H1 (cell line): Measurements from ENCODE around the gene SLC22A23. TPM values are rescaled to one million over a fixed set of nuclear protein-coding genes. Genes with fewer than 3 reads are reported as not detected.

Experiments
- CTCF ChIA-PET: fragments of 300-600 bp; sonication (Branson Sonifier 250); formaldehyde crosslinking; loops from one replicate; lab custom pipeline; 2021; ENCODE audit not compliant: partially characterized antibody; lab: Charles Lee
- POLR2A ChIA-PET: fragments of 300-600 bp; sonication (Branson Sonifier 250); formaldehyde crosslinking; loops from one replicate; lab custom pipeline; 2021; ENCODE audit warnings: inconsistent platforms; ENCODE audit not compliant: partially characterized antibody; lab: Charles Lee
- DNase-seq, 2 experiments: peaks; one replicate each; pipeline versions ENCODE4 v3.0.0 to v3.0.0-alpha.2; 2010 to 2022; ENCODE audit warnings: low spot score in 2 of 2, low read depth in 1 of 2, mixed read lengths in 1 of 2
- FAIRE-seq: peaks from 2 replicates; lab custom pipeline; 2011; peaks lifted over from hg19 to GRCh38; lab: Jason Lieb, UNC
- H2AFZ ChIP-seq: 2 replicates; pipeline ENCODE4 v1.8.1; 2012; ENCODE audit warnings: low read length, inconsistent platforms
- H2AK5ac ChIP-seq: 2 replicates; pipeline ENCODE4 v1.6.1; 2013; ENCODE audit warnings: low read depth, low read length
- H2BK120ac ChIP-seq: replicated peaks from 2 replicates; pipeline ENCODE3; 2013; ENCODE audit warnings: low read depth, low read length, inconsistent platforms
- H2BK12ac ChIP-seq: 2 replicates; pipeline ENCODE4 v1.6.1; 2013; ENCODE audit warnings: low read depth, low read length
- H2BK15ac ChIP-seq: 2 replicates; pipeline ENCODE4 v1.6.1; 2013; ENCODE audit warnings: low read length
- H2BK20ac ChIP-seq: 2 replicates; pipeline ENCODE4 v1.6.1; 2013; ENCODE audit warnings: low read length
- H2BK5ac ChIP-seq: 2 replicates; pipeline ENCODE4 v1.6.1; 2013; ENCODE audit warnings: low read depth, low read length
- H3K14ac ChIP-seq: 2 replicates; pipeline ENCODE4 v1.6.1; 2013; ENCODE audit warnings: inconsistent platforms; ENCODE audit not compliant: insufficient read length
- H3K18ac ChIP-seq: 2 replicates; pipeline ENCODE4 v1.6.1; 2013; ENCODE audit warnings: low read length; ENCODE audit errors: extremely low read depth
- H3K23ac ChIP-seq: 2 replicates; pipeline ENCODE4 v1.6.1; 2013; ENCODE audit warnings: inconsistent platforms; ENCODE audit not compliant: insufficient read length
- H3K23me2 ChIP-seq: 2 replicates; pipeline ENCODE4 v1.6.1; 2013; ENCODE audit warnings: low read depth, low read length
- H3K27ac ChIP-seq: 2 replicates; pipeline ENCODE4 v1.6.1; 2011; ENCODE audit warnings: low read depth, low read length, inconsistent platforms
- H3K27me3 ChIP-seq, 4 experiments: replicated peaks in 1 of 4; 1 replicate in 1 of 4; 2 replicates in 3 of 4; pipeline versions ENCODE4 v1.6.1 to v1.8.1; 2011 to 2013; ENCODE audit warnings: low read length in 3 of 4, mild to moderate bottlenecking in 3 of 4, inconsistent platforms in 2 of 4, mixed read lengths in 2 of 4, moderate library complexity in 1 of 4; ENCODE audit not compliant: control insufficient read depth in 3 of 4, insufficient read depth in 3 of 4; ENCODE audit errors: extremely low read depth in 1 of 4
- H3K36me3 ChIP-seq, 4 experiments: 2 replicates each; pipeline versions ENCODE4 v1.6.1 to v1.8.1; 2011 to 2013; ENCODE audit warnings: mild to moderate bottlenecking in 4 of 4, low read length in 3 of 4, moderate library complexity in 2 of 4, control low read depth in 1 of 4, inconsistent platforms in 1 of 4; ENCODE audit not compliant: insufficient read depth in 4 of 4, control insufficient read depth in 2 of 4
- H3K4ac ChIP-seq: replicated peaks from 2 replicates; pipeline ENCODE3; 2013; ENCODE audit warnings: low read length, low read depth, mixed read lengths, inconsistent platforms; ENCODE audit not compliant: insufficient read length
- H3K4me1 ChIP-seq, 4 experiments: replicated peaks in 1 of 4; 1 replicate in 1 of 4; 2 replicates in 3 of 4; pipeline versions ENCODE4 v1.6.1 to v1.8.1; 2011 to 2013; ENCODE audit warnings: low read length in 3 of 4, inconsistent platforms in 2 of 4, mixed read lengths in 1 of 4; ENCODE audit not compliant: insufficient read depth in 4 of 4, control insufficient read depth in 3 of 4
- H3K4me2 ChIP-seq, 2 experiments: 2 replicates each; pipeline versions ENCODE4 v1.6.1 to v1.8.1; 2011 to 2013; ENCODE audit warnings: low read depth in 2 of 2, low read length in 2 of 2, control low read depth in 1 of 2, inconsistent platforms in 1 of 2, mild to moderate bottlenecking in 1 of 2; ENCODE audit not compliant: insufficient read depth in 1 of 2
- H3K4me3 ChIP-seq, 4 experiments: fragments of 200-600, 300-600 bp in 1 of 4; sonication (generic), shearing (Covaris generic), sonication (Bioruptor Twin) in 1 of 4; 2 replicates each; pipeline versions ENCODE4 v1.5.1 to v1.8.1; 2011 to 2016; ENCODE audit warnings: low read length in 4 of 4, low read depth in 3 of 4, control low read depth in 2 of 4, inconsistent platforms in 2 of 4, mild to moderate bottlenecking in 2 of 4, mixed read lengths in 1 of 4, moderate library complexity in 1 of 4; ENCODE audit not compliant: insufficient read depth in 2 of 4; ENCODE audit errors: extremely low read depth in 1 of 4
- H3K56ac ChIP-seq: replicated peaks from 2 replicates; pipeline ENCODE3; 2013; ENCODE audit warnings: low read depth, mild to moderate bottlenecking, mixed read lengths, low read length, inconsistent platforms; ENCODE audit not compliant: insufficient read length
- H3K79me1 ChIP-seq: 2 replicates; pipeline ENCODE4 v1.6.1; 2013; ENCODE audit warnings: low read depth, low read length, control low read depth
- H3K79me2 ChIP-seq, 2 experiments: 2 replicates each; pipeline versions ENCODE4 v1.6.1 to v1.8.1; 2012 to 2013; ENCODE audit warnings: low read length in 2 of 2, mild to moderate bottlenecking in 2 of 2, inconsistent platforms in 1 of 2; ENCODE audit not compliant: insufficient read depth in 2 of 2, control insufficient read depth in 1 of 2
- H3K9ac ChIP-seq, 4 experiments: replicated peaks in 1 of 4; 1 replicate in 1 of 4; 2 replicates in 3 of 4; pipeline versions ENCODE4 v1.6.1 to v1.8.1; 2011 to 2013; ENCODE audit warnings: low read depth in 3 of 4, low read length in 3 of 4, control low read depth in 2 of 4, mild to moderate bottlenecking in 2 of 4, moderate library complexity in 2 of 4, inconsistent platforms in 1 of 4; ENCODE audit errors: extremely low read depth in 1 of 4
- H3K9me3 ChIP-seq, 2 experiments: 2 replicates each; pipeline versions ENCODE4 v1.6.1 to v1.8.1; 2012 to 2013; ENCODE audit warnings: mild to moderate bottlenecking in 2 of 2, moderate library complexity in 2 of 2, control low read depth in 1 of 2, inconsistent platforms in 1 of 2, low read depth in 1 of 2, low read length in 1 of 2, mixed read lengths in 1 of 2; ENCODE audit not compliant: insufficient read depth in 2 of 2
- H4K20me1 ChIP-seq, 2 experiments: replicated peaks in 1 of 2; 2 replicates each; pipeline versions ENCODE3 to v1.8.1; 2011 to 2013; ENCODE audit warnings: inconsistent platforms in 2 of 2, low read length in 2 of 2, mild to moderate bottlenecking in 1 of 2; ENCODE audit not compliant: insufficient read depth in 2 of 2, control insufficient read depth in 1 of 2
- H4K5ac ChIP-seq: 2 replicates; pipeline ENCODE4 v1.6.1; 2013; ENCODE audit warnings: low read length, low read depth, mixed read lengths, inconsistent platforms; ENCODE audit not compliant: insufficient read length
- H4K8ac ChIP-seq: 2 replicates; pipeline ENCODE4 v1.8.0; 2013; ENCODE audit warnings: mild to moderate bottlenecking, moderate library complexity, low read length, inconsistent platforms; ENCODE audit not compliant: insufficient read depth; ENCODE audit errors: extremely low read depth
- H4K91ac ChIP-seq: replicated peaks from 2 replicates; pipeline ENCODE3; 2013; ENCODE audit warnings: low read length, mixed read lengths, inconsistent platforms; ENCODE audit not compliant: insufficient read length
- CREB1 ChIP-seq: IDR thresholded peaks from 2 replicates; pipeline ENCODE4 v1.6.1; 2012; ENCODE audit warnings: inconsistent platforms
- NRF1 ChIP-seq: IDR thresholded peaks from 2 replicates; pipeline ENCODE4 v1.6.1; 2011; ENCODE audit warnings: mild to moderate bottlenecking, low read depth, low read length, improper control_type of control experiment
- SUZ12 ChIP-seq: fragments of 200-600 bp; sonication (generic); IDR thresholded peaks from 2 replicates; pipeline ENCODE4 v1.6.1; 2012; ENCODE audit warnings: mild to moderate bottlenecking, inconsistent platforms, low read length, moderate library complexity, mixed read lengths
- polyA plus RNA-seq, 7 experiments: library from polyadenylated mRNA; depleted of rRNA in 3 of 7; stranded (reverse) in 5 of 7; unstranded in 2 of 7; fragments of >200 nt in 5 of 7; fragments of 200-250 nt in 2 of 7; gene quantifications; 1 replicate in 5 of 7; 2 replicates in 1 of 7; 4 replicates in 1 of 7; pipeline versions ENCODE4 v1.2.1 to v1.2.3, GENCODE V29; 2011 to 2013; ENCODE audit warnings: missing spikeins in 2 of 7, mixed read lengths in 2 of 7
- total RNA-seq: library from RNA; stranded (reverse); fragmentation: NEBNext Ultra II Directional; extraction: Animal tissue kit (Norgen Biotek cat#: 25700); gene quantifications from 2 replicates; pipeline ENCODE4 v1.2.1, GENCODE V29; 2021

Gene SLC22A23
- total and polyA plus RNA-seq, 2 of the 8 experiments (the other 6 are each of a cell fraction or from before 2014, with no cell fraction given), result 9.9 to 38.4 TPM

DNA sequence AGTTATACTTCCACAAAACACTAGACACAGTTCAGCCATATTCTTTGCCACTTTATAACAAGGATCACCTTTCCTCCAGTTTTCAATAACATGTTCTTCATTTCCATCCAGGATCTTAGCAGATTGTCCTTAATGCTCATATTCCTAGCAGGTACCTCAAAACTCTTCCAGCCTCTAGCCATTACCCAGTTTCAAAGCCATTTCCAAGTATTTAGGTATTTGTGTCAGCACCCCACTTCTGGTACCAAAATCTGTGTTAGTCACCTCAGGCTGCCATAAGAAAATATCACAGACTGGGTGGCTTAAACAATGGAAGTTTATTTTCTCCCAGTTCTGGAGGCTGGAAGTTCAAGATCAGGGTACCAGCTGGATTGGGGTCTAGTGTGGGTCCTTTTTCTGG lies 23.2 kb upstream of the SLC22A23 start:
- Histone ChIP-seq H4K8ac (no peak overlapping the region), H2BK120ac (no peak overlapping the region), H3K14ac (no peak overlapping the region), H3K36me3 (no peaks in the 10 kb centered on the region), H3K79me1 (no peaks in the 10 kb centered on the region), H3K23me2 (no peaks in the 10 kb centered on the region; the same call in 1 of the 2 replicates), H2BK5ac (no peak overlapping the region), H3K27me3 (no peaks in the 10 kb centered on the region), H2AK5ac (no peak overlapping the region), H3K9ac (no peak overlapping the region), H4K20me1 (no peaks in the 10 kb centered on the region), H3K9me3 (peaks cover 5 to 10% of the 10 kb centered on the region in 2 experiments; a peak in 3 of 4 replicates), H3K79me2 (no peaks in the 10 kb centered on the region), H3K4ac (no peak overlapping the region), H3K4me1 (peaks cover 4 to 11% (median 6%) of the 10 kb centered on the region in 4 experiments), H2BK12ac (no peak overlapping the region), H3K4me2 (no peak overlapping the region), H2AFZ (no peak overlapping the region), H3K27ac (no peak overlapping the region), H3K18ac (no peak overlapping the region), H2BK20ac (no peak overlapping the region), H4K91ac (no peak overlapping the region), H3K23ac (no peak overlapping the region), H2BK15ac (no peak overlapping the region), H3K56ac (no peak overlapping the region), H4K5ac (no peak overlapping the region), H3K4me3 (no peak overlapping the region)
- FAIRE-seq (no peak), DNase-seq (no peak)
- POLR2A ChIA-PET, result no interaction called here
- CTCF ChIA-PET, result no interaction called here
- TF ChIP-seq CREB1 (no peak), NRF1 (no peak), SUZ12 (no peak)
